NCI-H146 (cell line): ENCODE data around the gene SORCS3.
"Not testable (repeated sequence)": the region's sequence is repeated elsewhere in the genome, so short reads cannot be mapped to it uniquely, and the experiment has no call there.

Experiments
- DNase-seq: peaks from one replicate; lab custom pipeline; 2025; lab: John Stamatoyannopoulos, UW

The SORCS3 gene

GRCh38 chr10:104690959-104691358 is 49.9 kb downstream of the SORCS3 start:
- DNase-seq, result peak; percentile 11

GRCh38 chr10:104694074-104694473 is 53.0 kb downstream of the SORCS3 start:
- no peak for DNase-seq

DNA sequence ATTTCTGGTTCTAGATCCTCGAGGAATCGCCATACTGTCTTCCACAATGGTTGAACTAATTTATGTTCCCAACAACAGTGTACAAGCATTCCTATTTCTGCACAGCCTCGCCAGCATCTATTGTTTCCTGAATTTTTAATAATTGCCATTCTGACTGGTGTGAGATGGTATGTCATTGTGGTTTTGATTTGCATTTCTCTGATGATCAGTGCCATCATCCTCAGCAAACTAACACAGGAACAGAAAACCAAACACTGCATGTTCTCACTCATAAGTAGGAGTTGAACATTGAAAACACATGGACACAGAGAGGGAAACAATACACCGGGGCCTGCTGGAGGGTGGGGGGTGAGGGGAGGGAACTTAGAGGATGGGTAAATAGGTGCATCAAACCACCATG is 62.2 kb downstream of the SORCS3 start:
- not testable (repeated sequence) for DNase-seq

DNA sequence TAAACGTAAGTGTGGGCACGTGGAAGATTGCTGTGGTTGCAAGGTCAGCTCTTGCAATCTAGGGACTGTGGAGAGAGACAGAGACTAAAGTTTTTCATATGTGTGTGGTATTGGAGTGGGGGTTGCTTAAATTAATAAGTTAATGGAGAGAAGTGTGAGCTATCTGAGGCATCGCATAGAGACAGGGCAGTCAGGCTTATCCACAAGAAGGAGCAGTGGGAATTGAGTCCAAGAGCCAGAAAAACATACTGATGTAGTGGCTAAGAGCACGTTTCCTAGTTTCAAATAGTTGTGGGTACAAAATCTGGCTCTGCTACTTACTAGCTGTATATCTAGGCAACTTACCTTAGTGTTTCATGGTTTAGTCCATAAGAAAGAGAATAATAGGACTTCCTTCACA is 65.8 kb downstream of the SORCS3 start:
- DNase-seq, result no peak

DNA sequence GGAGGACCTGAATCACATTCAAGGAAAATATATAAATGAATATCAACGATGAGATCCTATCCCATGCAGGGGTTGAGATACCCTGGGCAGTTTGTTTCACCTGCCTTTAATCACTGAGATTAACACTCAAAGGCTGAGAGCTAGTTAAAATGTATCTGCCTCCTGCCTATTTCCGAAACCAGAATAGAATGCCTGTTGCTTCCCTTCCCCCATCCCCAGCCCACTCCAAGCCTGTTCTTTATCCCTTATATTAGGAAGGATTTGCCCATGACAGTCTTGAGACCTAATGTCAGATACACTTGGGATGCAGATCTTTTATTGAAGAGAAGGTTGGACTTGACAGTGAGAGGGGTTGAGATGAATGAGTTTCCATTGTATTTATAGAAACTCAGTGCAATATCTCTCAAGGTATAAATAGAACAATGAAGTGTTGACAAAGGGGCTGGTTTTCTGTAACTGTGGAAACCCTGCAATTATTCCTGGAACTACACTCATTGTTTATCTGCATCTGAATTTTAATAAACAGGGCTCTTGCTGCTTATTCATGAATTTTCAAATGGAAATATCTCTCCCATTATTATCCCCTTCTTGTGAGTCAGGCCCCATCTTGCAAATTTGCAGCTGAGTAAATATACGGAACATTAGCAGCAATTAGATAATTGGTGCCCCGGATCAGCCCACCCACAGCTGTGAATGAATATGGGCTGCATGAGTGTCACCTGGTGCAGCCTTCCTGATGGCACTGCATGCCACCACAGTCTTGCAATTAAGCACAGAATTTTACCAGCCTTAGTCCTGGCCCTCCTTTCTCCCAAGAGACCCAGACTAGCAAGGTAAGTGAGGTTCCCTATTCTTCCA is 66.7 kb downstream of the SORCS3 start:
- DNase-seq, result peak; percentile 96

GRCh38 chr10:104711302-104711721 is 70.2 kb downstream of the SORCS3 start:
- no peak for DNase-seq

DNA sequence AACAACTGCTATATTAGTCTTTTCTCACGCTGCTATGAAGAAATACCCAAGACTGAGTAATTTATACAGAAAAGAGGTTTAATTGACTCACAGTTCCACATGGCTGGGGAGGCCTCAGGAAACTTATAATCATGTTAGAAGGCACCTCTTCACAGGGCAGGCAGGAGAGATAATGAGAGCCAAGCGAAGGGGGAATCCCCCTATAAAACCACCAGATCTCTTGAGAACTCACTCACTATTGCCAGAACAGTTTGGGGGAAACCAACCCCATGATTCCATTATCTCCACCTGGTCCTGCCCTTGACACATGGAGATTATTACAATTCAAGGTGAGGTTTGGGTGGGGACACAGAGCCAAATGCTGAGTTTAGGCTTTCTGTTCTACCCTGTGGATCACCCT is 89.5 kb downstream of the SORCS3 start:
- DNase-seq, result not testable (repeated sequence)

GRCh38 chr10:104731192-104731591 is 90.1 kb downstream of the SORCS3 start:
- no peak for DNase-seq

DNA sequence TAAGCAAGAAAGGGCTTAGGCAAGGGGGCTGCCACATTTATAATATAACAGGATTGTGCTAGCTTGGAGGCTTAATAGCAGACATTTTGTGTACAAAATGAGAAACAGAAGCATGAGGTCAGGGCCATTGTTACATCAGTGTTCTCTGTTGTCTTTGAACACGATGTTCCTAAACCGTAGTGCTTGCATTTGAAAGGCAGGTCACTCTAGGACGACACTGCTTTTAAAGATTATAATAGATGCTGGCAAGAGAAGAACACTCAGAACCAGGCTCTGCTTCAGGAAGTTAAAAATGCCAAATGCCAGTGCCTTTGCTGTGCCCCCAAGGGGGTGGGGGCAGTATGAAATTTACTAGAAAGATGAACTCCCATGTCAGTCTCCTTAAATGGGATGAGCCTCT is 91.1 kb downstream of the SORCS3 start:
- no peak for DNase-seq

DNA sequence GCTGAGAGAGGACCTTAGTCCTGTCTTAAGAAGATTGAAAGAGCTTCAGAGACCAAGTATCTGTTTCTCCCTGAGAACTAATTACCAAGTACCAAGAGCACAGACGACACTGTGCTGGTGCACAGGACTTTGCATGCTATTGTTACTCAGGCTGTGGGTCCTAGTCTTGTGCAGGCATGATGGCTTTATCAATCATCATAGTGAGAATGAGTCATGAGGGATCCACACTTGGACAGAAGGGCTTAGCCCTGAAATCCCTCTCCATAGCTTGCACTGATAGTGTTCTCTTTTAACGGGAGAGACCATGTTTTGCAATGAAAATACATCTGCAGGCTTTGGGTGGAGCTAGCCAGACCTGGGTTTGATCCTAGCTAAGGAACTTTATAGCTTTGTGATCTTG is 93.3 kb downstream of the SORCS3 start:
- no peak for DNase-seq

GRCh38 chr10:104735036-104735756 is 94.1 kb downstream of the SORCS3 start:
- peak; percentile 69 for DNase-seq

- no peak for DNase-seq
Measured at GRCh38 chr10:104735757-104736391, 94.8 kb downstream of the SORCS3 start.

DNA sequence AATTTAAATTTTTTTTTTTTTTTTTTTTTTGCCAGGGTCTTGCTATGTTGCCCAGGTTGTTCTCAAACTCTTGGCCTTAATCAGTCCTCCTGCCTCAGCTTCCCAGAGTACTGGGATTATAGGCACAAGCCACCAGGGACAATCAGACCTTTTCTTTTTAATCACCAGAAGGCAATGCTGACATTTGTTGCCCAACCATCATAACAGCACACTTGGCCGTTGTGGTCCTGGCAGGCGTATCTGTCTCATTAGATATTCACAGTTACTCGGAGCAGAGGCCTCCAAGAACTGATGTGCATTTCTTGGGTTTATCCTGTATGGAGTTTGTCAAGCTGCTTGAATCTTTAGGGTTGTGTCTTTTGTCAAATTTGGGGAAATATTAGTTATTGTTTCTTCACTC is 100.0 kb downstream of the SORCS3 start:
- no peak for DNase-seq

DNA sequence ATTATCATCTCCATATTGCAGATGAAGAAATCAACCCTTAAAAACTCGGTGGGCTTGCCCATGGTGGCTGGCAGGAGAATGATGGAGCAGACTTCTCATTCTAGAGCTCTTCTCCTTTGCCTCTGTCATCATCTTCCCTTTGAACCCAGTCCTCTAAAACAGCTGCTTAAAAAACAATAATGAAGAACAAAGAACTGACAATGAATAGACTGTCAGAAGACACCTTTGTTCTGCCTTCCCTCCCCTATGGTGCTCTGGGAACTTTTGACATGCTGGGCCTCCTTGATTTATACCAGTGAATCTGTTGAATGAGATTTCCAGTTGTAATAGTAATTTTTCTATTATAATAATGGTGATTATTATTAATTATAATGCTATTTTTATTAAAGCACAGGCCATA is 103.0 kb downstream of the SORCS3 start:
- peak; percentile 15 for DNase-seq

DNA sequence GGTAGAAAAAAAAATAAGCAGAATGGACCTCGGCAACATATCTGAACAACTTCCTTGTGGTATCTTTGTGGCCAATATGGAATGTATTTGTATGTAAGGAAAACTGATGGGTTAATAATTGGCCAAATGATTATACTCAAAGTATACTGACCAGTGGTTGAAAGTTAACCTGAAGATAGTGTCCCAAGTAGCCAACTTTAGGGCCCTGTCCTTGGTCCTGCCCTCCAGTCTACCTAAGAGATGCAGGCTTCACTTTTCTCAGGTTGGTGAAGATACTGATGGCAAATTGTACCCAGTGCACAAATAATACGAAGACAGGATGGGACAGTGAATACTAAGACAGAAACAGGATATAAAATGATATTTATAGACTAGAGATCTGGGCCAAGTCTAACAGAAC is 109.2 kb downstream of the SORCS3 start:
- no peak for DNase-seq

- no peak for DNase-seq
Measured at GRCh38 chr10:104762793-104763192, 121.7 kb downstream of the SORCS3 start.

DNA sequence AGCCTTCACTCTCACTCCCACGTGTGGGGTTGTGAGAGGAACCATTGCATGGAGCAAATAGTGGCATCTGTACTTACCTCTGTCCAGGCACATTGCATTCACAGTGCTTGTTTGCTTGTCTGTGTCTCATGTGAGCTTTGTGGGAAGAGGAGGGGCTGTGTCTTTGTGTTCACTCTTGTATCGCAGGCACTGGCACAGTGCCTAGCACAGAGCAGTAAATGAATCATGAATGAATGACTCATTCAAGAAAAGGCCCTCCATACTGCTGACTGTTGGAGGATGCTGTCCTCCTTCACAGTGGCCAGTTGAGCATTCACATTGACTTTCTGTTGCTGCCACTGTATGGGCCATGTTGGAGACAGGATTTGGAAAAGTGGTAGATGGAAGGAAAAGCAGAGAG is 125.3 kb downstream of the SORCS3 start:
- no peak for DNase-seq

- DNase-seq, result no peak
Measured at GRCh38 chr10:104767282-104767681, 126.2 kb downstream of the SORCS3 start.

- DNase-seq, result peak; percentile 20
Measured at GRCh38 chr10:104767745-104768144, 126.7 kb downstream of the SORCS3 start.

DNA sequence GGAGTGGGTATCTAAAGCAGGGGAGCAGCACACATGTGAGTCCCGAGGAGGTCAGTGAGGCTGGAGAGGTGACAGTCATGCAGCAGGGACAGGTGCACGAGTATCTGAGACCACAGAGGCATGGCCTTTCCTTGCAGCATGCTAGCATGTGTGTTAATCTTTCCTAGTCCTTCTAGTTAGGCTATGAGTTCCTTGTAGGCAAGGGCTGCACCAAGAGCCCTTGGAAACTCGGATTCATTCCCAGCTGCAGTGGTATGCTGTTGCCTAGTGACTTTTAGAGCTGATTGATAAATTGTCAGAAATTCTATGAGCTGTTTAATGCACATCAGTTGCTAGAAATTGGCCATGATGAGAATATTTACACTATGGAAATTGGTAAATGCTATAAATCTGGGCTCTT is 132.0 kb downstream of the SORCS3 start:
- DNase-seq, result no peak

GRCh38 chr10:104774234-104774633 is 133.1 kb downstream of the SORCS3 start:
- no peak for DNase-seq

- peak; percentile 28 for DNase-seq
Measured at GRCh38 chr10:104777086-104777799, 136.2 kb downstream of the SORCS3 start.
